LNCAP (cell line): ENCODE measurements around the gene SDHAF3.
A peak's percentile ranks its signal among the peaks of the same experiment; 100 is the strongest.

Source experiments
- CTCF ChIP-seq: fragments of 450-650 bp; IDR thresholded peaks from 2 replicates; pipeline ENCODE4 v1.5.1; 2017; ENCODE audit warnings: mild to moderate bottlenecking

The SDHAF3 gene

DNA sequence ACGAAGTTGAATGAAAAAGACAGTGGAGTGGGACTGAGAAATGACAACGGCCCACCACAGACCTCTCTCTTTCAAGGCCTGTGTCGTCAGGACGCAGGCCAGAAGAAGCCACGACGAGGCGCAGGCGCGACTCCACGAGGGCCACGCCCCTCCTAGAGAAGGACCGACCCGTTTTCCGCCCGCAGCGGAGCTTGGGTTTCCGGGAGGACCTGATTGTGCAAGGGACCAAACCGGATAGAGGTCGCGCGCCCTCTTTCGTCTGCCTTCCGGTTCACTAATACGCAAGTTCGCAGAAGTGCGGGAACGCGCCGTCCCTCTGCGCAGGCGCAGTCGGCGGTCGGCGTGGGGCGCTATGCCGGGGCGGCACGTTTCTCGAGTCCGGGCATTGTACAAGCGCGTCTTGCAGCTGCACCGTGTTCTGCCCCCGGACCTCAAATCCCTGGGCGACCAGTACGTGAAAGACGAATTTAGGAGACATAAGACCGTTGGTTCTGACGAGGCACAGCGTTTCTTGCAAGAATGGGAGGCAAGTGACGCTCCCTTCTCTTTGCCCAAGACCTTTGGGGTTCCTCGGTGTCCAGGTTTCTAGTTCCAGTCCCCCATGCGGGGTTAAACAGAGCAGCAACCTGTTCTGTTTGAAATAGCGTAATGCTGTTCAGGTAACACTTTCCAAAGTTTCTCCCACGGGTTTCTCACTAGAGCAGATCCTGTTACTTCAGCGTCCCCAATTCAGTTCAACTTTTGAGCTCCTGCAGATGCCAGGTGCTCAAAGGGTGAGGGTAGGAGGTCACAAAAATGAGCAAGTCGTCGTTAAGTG, at the start of gene SDHAF3:
Gene SDHAF3 (plus strand): TSS at position 327 of the 817 bp plus-strand sequence. CDS start 26 bp downstream, at position 353.
- TF ChIP-seq CTCF: peak; percentile 22; the same call in 1 of the 2 replicates

- TF ChIP-seq CTCF: no peak
These were observed 41.6 kb upstream of the SDHAF3 start for GRCh38 chr7:97075928-97076327.

- no peak for TF ChIP-seq CTCF
These were observed 39.2 kb upstream of the SDHAF3 start for GRCh38 chr7:97078023-97078969.

DNA sequence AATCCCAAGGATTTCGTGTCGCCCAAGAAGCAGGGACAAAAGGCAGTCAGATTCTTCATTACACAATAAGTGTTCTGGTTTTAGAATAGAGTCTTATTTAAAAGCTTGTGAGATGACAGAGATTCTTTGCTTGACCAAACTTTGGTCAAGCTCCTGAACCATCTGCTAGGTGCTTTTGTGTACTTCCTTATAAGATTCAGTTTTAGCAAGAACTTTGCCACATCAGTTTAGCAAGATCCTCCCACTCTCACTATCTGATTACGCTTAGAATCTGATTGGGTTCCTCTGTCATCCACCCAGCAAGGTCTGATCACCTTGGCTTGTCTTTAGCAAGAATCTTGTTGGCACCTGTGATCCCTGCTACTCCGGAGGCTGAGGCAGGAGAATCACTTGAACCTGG, 38.2 kb upstream of the SDHAF3 start:
- TF ChIP-seq CTCF: no peak

DNA sequence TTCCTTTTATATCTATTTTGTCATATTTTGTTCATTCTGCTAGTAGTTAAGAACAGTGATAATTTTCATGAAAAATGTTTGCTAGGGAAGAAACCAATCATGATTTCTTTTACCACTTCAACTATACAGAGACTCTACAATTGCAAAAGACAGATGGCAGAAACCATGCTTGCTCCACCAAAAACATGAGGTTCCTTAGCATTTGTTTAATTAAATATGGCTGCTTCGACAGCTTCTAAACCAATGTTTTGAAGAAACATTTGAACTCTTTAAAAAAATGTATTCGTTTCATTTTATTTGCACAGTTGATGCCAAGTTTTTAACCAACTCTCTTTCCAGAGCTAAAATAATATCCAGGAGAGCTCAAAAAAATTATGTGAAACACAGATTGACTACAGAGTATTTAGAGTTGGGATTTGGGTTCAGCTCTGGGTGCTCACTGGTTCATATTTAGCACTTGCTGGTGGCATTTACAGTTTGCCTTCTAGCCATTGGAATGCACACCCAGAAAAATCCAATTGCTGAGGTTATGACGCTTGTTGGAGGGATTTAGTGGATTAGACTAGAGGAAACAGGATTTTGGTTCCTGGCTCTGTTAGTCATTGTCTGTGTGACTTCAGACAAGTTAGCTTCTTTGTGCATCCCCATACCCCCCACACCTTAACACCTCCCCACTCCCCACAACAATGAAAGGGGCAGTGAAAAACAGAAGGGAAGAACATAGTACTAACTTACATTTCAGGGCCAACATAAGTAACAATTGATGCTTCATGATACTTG, 35.8 kb upstream of the SDHAF3 start:
- TF ChIP-seq CTCF: no peak

DNA sequence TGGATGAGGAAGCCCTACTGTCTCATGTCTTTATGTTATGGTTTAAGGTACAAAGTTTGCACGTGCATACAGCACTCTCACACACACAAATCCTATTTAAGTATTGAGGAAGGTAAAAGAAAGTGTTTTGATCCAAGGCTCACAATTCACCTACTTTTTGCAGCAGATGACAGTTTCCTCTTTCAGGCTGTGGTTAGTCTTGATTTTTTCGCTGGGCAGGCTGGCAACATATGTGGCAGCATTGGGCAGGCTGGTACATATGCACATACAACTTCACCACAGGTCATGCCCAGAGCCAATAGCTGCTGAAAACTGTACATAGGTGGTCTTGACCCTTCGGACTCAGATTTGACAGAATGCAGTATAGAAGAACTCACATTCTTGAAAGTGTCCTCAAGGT, 29.1 kb upstream of the SDHAF3 start:
- TF ChIP-seq CTCF: no peak

- TF ChIP-seq CTCF: no peak
These were observed 27.7 kb upstream of the SDHAF3 start for GRCh38 chr7:97089771-97090170.
